SK-N-SH (cell line): ENCODE results near the gene TIMP2. TPM values are rescaled to one million over a fixed set of nuclear protein-coding genes. Genes with fewer than 3 reads are reported as not detected.
A peak's percentile ranks its signal among the peaks of the same experiment; 100 is the strongest.

ENCODE experiments used
- CTCF ChIA-PET: fragments of 300-600, 350-600 bp; formaldehyde crosslinking; extraction: SDS; loops from one replicate; lab custom pipeline; 2021; lab: Yijun Ruan, JAX
- POLR2A ChIA-PET: fragments of 350-600 bp; sonication (Branson Sonifier 250); formaldehyde crosslinking; extraction: SDS; loops from one replicate; lab custom pipeline; 2020; ENCODE audit warnings: antibody characterized with exemption, inconsistent platforms; lab: Yijun Ruan, JAX
- DNase-seq: peaks from one replicate; pipeline ENCODE4 v3.0.0; 2012
- H2AFZ ChIP-seq: fragments of 200-600 bp; sonication (generic); 2 replicates; pipeline ENCODE4 v1.8.1; 2016; ENCODE audit warnings: antibody characterized with exemption, mild to moderate bottlenecking, low read depth
- H3F3A ChIP-seq: fragments of 200-600 bp; sonication (generic); replicated peaks from 2 replicates; pipeline ENCODE3; 2016; ENCODE audit warnings: antibody characterized with exemption, mild to moderate bottlenecking; ENCODE audit not compliant: insufficient read depth
- H3K27ac ChIP-seq, 2 experiments: fragments of 200-500 bp in 1 of 2; fragments of 200-600 bp in 1 of 2; sonication (Bioruptor generic) in 1 of 2; sonication (generic), shearing (Covaris generic) in 1 of 2; 2 replicates each; pipeline versions ENCODE4 v1.5.1 to v1.6.1; 2014 to 2016; ENCODE audit warnings: low read depth in 2 of 2, inconsistent platforms in 1 of 2, low read length in 1 of 2, mild to moderate bottlenecking in 1 of 2, mixed read lengths in 1 of 2
- H3K27me3 ChIP-seq: fragments of 200-600 bp; sonication (generic), shearing (Covaris generic); 2 replicates; pipeline ENCODE4 v1.6.1; 2016; ENCODE audit warnings: mixed run types; ENCODE audit not compliant: insufficient read depth
- H3K36me3 ChIP-seq, 2 experiments: fragments of 200-500 bp in 1 of 2; fragments of 200-600 bp in 1 of 2; sonication (Bioruptor generic) in 1 of 2; sonication (generic) in 1 of 2; replicated peaks in 1 of 2; 2 replicates each; pipeline versions ENCODE3 to v1.5.1; 2014 to 2016; ENCODE audit warnings: low read length in 1 of 2, mild to moderate bottlenecking in 1 of 2; ENCODE audit not compliant: insufficient read depth in 2 of 2, control insufficient read depth in 1 of 2
- H3K4me1 ChIP-seq, 2 experiments: fragments of 200-500 bp in 1 of 2; fragments of 200-600 bp in 1 of 2; sonication (Bioruptor generic) in 1 of 2; sonication (generic), shearing (Covaris generic) in 1 of 2; 2 replicates each; pipeline versions ENCODE4 v1.5.1 to v1.6.1; 2014 to 2016; ENCODE audit warnings: low read depth in 1 of 2, low read length in 1 of 2, mixed run types in 1 of 2; ENCODE audit not compliant: insufficient read depth in 2 of 2, control insufficient read depth in 1 of 2
- H3K4me2 ChIP-seq: fragments of 200-600 bp; sonication (generic), shearing (Covaris generic); 2 replicates; pipeline ENCODE4 v1.6.1; 2017; ENCODE audit warnings: mixed run types
- H3K4me3 ChIP-seq, 2 experiments: fragments of 200-500 bp in 1 of 2; fragments of 200-600 bp in 1 of 2; sonication (Bioruptor generic) in 1 of 2; sonication (generic), shearing (Covaris generic) in 1 of 2; 2 replicates each; pipeline versions ENCODE4 v1.5.1 to v1.8.1; 2014 to 2016; ENCODE audit warnings: low read depth in 2 of 2, inconsistent platforms in 1 of 2, low read length in 1 of 2, mild to moderate bottlenecking in 1 of 2, mixed read lengths in 1 of 2, moderate library complexity in 1 of 2
- H3K79me2 ChIP-seq: fragments of 200-600 bp; sonication (generic); 2 replicates; pipeline ENCODE4 v1.8.1; 2017; ENCODE audit warnings: mild to moderate bottlenecking; ENCODE audit not compliant: insufficient read depth
- H3K9ac ChIP-seq: fragments of 200-600 bp; sonication (generic); 2 replicates; pipeline ENCODE4 v1.6.1; 2017; ENCODE audit warnings: mixed run types
- H3K9me2 ChIP-seq: fragments of 200-600 bp; sonication (generic); 2 replicates; pipeline ENCODE4 v1.6.1; 2017; ENCODE audit warnings: mixed run types
- H3K9me3 ChIP-seq: fragments of 200-600 bp; sonication (generic); 2 replicates; pipeline ENCODE4 v1.6.1; 2017; ENCODE audit warnings: mixed run types, mild to moderate bottlenecking, moderate library complexity
- H4K20me1 ChIP-seq: fragments of 200-600 bp; sonication (generic); 2 replicates; pipeline ENCODE4 v1.6.1; 2017; ENCODE audit warnings: mild to moderate bottlenecking, mixed run types; ENCODE audit not compliant: insufficient read depth
- ELF1 ChIP-seq: IDR thresholded peaks from 2 replicates; pipeline ENCODE4 v1.4.0; 2012
- FOSL2 ChIP-seq: IDR thresholded peaks from 2 replicates; pipeline ENCODE4 v1.4.0; 2012; ENCODE audit warnings: low read depth, mild to moderate bottlenecking, moderate library complexity, borderline replicate concordance
- FOXJ3 ChIP-seq: sonication (generic); formaldehyde crosslinking; IDR thresholded peaks from 2 replicates; pipeline ENCODE4 v1.5.1; 2020; ENCODE audit warnings: mild to moderate bottlenecking, missing genetic modification reagents
- GABPA ChIP-seq: IDR thresholded peaks from 2 replicates; pipeline ENCODE4 v1.4.0; 2012; ENCODE audit warnings: low read depth, mild to moderate bottlenecking
- JUND ChIP-seq: IDR thresholded peaks from 2 replicates; pipeline ENCODE4 v1.4.0; 2012
- MEF2A ChIP-seq: IDR thresholded peaks from 2 replicates; pipeline ENCODE4 v1.4.0; 2012; ENCODE audit warnings: low read depth, borderline replicate concordance
- NFIC ChIP-seq: IDR thresholded peaks from 2 replicates; pipeline ENCODE4 v1.4.0; 2012; ENCODE audit warnings: borderline replicate concordance
- POLR2AphosphoS5 ChIP-seq: IDR thresholded peaks from 2 replicates; pipeline ENCODE4 v1.6.1; 2012; ENCODE audit warnings: low read depth, low read length
- RAD21 ChIP-seq: IDR thresholded peaks from 2 replicates; pipeline ENCODE4 v1.6.1; 2012; ENCODE audit warnings: mild to moderate bottlenecking, low read length
- RXRA ChIP-seq: IDR thresholded peaks from 2 replicates; pipeline ENCODE4 v1.4.0; 2012; ENCODE audit warnings: low read depth, mild to moderate bottlenecking, borderline replicate concordance
- SIN3A ChIP-seq: IDR thresholded peaks from 2 replicates; pipeline ENCODE4 v1.6.1; 2012; ENCODE audit warnings: low read depth, mild to moderate bottlenecking, low read length, moderate library complexity, borderline replicate concordance
- TEAD4 ChIP-seq: IDR thresholded peaks from 2 replicates; pipeline ENCODE4 v1.4.0; 2012; ENCODE audit warnings: mild to moderate bottlenecking, borderline replicate concordance; ENCODE audit not compliant: insufficient read depth
- YY1 ChIP-seq: IDR thresholded peaks from 2 replicates; pipeline ENCODE4 v1.4.0; 2012; ENCODE audit warnings: low read depth, mild to moderate bottlenecking
- WGBS: methylation state at CpG from one replicate; pipeline ENCODE4 v1.1.6; 2017; ENCODE audit warnings: low lambda C conversion rate; 5-methylcytosine and 5-hydroxymethylcytosine counted together
- polyA plus RNA-seq, 3 experiments: library from polyadenylated mRNA; depleted of rRNA; stranded (reverse); fragments of >200 nt; gene quantifications; 2 replicates each; pipeline ENCODE4 v1.2.3, GENCODE V29; 2012
- TF ChIP-seq, protein P1 (sequence below): fragments of 200-600 bp; sonication (generic); IDR thresholded peaks from 2 replicates; pipeline ENCODE4 v1.6.1; 2017; ENCODE audit warnings: antibody characterized with exemption, mild to moderate bottlenecking, moderate library complexity
- TF ChIP-seq, protein P2 (sequence below): IDR thresholded peaks from 2 replicates; pipeline ENCODE4 v1.4.0; 2012; ENCODE audit warnings: low read depth, borderline replicate concordance
- TF ChIP-seq, protein P3 (sequence below): fragments of 150-350 bp; IDR thresholded peaks from 2 replicates; pipeline ENCODE4 v1.6.1; 2016; ENCODE audit warnings: mild to moderate bottlenecking, low read depth, low read length

TIMP2 gene
- polyA plus RNA-seq, 1 of the 3 experiments (the other 2 are of a cell fraction), result 441 TPM

DNA sequence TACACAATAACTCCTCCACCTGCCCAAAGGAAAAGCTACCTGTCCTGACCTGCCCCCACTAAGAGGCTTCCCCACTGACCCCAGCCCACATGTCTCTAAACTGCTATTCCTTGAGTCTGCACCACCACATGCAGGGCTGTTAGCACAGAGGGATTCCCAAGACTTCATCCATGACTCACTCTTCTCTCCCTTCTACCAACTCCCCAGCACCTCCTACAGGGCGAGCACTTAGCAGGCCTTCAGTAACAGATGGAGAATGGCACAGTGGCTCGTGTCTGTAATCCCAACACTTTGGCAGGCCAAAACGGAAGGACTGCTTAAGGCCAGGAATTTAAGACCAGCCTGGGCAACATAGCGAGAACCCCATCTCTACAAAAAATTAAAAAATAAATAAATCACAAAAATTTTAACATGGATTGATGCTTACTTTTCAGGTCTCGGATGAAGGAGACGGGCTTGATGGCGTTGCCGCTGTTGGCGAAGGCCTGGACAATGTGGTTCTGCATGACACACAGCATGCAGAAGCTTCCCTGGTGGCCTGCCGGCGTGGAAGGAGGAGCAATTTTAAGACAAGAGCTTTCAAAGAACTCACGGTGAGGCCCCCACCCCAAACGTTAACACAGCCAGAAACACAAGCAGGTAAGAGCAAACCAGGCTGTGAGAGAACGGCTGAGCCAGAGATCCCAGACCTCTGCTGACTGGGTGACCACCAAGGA is 96.6 kb downstream of the TIMP2 start:
- no peak overlapping the region for H3K4me3 ChIP-seq
- peaks cover 62 to 79% of the 10 kb centered on the region in 2 experiments for H3K36me3 ChIP-seq
- no peak for TF ChIP-seq MEF2A
- TF ChIP-seq SIN3A, result no peak
- no peak for TF ChIP-seq YY1
- no peak for TF ChIP-seq TEAD4
- TF ChIP-seq, protein P1, sequence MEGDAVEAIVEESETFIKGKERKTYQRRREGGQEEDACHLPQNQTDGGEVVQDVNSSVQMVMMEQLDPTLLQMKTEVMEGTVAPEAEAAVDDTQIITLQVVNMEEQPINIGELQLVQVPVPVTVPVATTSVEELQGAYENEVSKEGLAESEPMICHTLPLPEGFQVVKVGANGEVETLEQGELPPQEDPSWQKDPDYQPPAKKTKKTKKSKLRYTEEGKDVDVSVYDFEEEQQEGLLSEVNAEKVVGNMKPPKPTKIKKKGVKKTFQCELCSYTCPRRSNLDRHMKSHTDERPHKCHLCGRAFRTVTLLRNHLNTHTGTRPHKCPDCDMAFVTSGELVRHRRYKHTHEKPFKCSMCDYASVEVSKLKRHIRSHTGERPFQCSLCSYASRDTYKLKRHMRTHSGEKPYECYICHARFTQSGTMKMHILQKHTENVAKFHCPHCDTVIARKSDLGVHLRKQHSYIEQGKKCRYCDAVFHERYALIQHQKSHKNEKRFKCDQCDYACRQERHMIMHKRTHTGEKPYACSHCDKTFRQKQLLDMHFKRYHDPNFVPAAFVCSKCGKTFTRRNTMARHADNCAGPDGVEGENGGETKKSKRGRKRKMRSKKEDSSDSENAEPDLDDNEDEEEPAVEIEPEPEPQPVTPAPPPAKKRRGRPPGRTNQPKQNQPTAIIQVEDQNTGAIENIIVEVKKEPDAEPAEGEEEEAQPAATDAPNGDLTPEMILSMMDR, result peak; percentile 64
- peak; percentile 21; the same call in 1 of the 2 replicates for TF ChIP-seq RAD21
- TF ChIP-seq FOSL2, result peak; percentile 74; the same call in 1 of the 2 replicates
- peak; percentile 56; the same call in 1 of the 2 replicates for TF ChIP-seq JUND
- no peak overlapping the region for H2AFZ ChIP-seq
- no peaks in the 10 kb centered on the region for H3K9me2 ChIP-seq
- no peak overlapping the region for H3K9ac ChIP-seq
- ChIA-PET POLR2A (interaction anchor here (0.6 kb wide), 1 partner anchor 1481 kb away, joined by 3 read pairs; no protein-coding TSS in a partner anchor), CTCF (interaction anchor here (1.3 kb wide), 1 partner anchor 29 kb away, joined by 3 read pairs; no protein-coding TSS in a partner anchor)
- H3K27ac ChIP-seq, result no peak overlapping the region
- no peak overlapping the region for H3K4me2 ChIP-seq
- WGBS, result 95% methylated on average over 14 of the region's 14 CpGs
- peaks cover 81% of the 10 kb centered on the region for H3K79me2 ChIP-seq
- H3K27me3 ChIP-seq, result no peaks in the 10 kb centered on the region
- peaks cover 38% of the 10 kb centered on the region for H4K20me1 ChIP-seq
- H3K4me1 ChIP-seq, result no peaks in the 10 kb centered on the region
- H3F3A ChIP-seq, result peaks cover 16% of the 10 kb centered on the region
- peak; percentile 42 for DNase-seq
- H3K9me3 ChIP-seq, result no peaks in the 10 kb centered on the region

DNA sequence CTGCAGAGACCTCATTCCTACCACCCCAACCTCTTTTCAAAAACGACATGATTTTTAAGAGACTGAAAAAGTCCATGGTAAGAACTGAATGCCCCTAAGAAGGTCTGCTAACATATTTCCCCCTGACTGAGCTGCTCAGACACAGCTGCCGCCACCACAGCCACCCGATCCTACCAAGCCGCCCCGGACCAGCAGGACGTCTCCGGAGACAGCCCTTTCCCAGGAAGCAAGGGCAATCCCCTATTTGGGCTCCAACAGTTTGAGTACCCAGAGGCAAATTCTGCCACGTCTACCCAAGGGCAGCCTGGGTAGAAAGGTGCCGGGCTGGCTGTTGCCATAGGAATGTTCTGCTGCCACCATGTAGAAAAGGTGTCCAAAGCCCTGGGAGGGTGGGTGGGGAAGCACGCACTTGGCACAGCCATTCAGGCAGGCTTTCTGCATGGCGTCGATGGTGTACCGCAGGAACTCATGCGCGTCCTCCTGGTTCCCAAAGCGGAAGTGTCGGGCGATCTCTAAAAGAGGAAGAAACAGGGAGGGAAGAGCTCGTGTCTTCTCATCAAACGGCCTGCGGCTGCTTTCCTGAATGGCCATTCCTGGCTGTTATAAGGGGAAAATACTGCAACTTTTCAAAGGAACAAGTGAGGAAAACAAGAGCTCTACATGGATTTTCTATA is 98.2 kb downstream of the TIMP2 start:
- H3K4me3 ChIP-seq, result no peak overlapping the region
- H3K79me2 ChIP-seq, result peaks cover 67% of the 10 kb centered on the region
- H3K4me1 ChIP-seq, result peaks cover 10 to 13% of the 10 kb centered on the region in 2 experiments; a peak in 3 of 4 replicates
- no peak for DNase-seq
- 94% methylated on average over 21 of the region's 21 CpGs for WGBS
- TF ChIP-seq GABPA (no peak), POLR2AphosphoS5 (no peak), FOXJ3 (CRISPR knock-in tag) (no peak), RXRA (no peak), FOSL2 (no peak), NFIC (no peak), SIN3A (no peak), RAD21 (no peak), ELF1 (no peak)
- TF ChIP-seq, protein P1, result no peak
- TF ChIP-seq, protein P2, sequence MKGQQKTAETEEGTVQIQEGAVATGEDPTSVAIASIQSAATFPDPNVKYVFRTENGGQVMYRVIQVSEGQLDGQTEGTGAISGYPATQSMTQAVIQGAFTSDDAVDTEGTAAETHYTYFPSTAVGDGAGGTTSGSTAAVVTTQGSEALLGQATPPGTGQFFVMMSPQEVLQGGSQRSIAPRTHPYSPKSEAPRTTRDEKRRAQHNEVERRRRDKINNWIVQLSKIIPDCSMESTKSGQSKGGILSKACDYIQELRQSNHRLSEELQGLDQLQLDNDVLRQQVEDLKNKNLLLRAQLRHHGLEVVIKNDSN, result no peak
- TF ChIP-seq, protein P3, sequence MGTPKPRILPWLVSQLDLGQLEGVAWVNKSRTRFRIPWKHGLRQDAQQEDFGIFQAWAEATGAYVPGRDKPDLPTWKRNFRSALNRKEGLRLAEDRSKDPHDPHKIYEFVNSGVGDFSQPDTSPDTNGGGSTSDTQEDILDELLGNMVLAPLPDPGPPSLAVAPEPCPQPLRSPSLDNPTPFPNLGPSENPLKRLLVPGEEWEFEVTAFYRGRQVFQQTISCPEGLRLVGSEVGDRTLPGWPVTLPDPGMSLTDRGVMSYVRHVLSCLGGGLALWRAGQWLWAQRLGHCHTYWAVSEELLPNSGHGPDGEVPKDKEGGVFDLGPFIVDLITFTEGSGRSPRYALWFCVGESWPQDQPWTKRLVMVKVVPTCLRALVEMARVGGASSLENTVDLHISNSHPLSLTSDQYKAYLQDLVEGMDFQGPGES, result no peak
- no peak overlapping the region for H3K9ac ChIP-seq
- no peak overlapping the region for H3K27ac ChIP-seq
- no peaks in the 10 kb centered on the region for H3K9me2 ChIP-seq
- H4K20me1 ChIP-seq, result peaks cover 40% of the 10 kb centered on the region
- H3F3A ChIP-seq, result peaks cover 20% of the 10 kb centered on the region
- ChIA-PET CTCF (interaction anchor here (0.6 to 1.7 kb wide), 3 partner anchors 27 to 166 kb away, joined by 3 to 5 read pairs (median 4); no protein-coding TSS in a partner anchor), POLR2A (no interaction called here)
- H3K9me3 ChIP-seq, result no peaks in the 10 kb centered on the region
- H3K27me3 ChIP-seq, result no peaks in the 10 kb centered on the region
- no peak overlapping the region for H2AFZ ChIP-seq
- H3K36me3 ChIP-seq, result peaks cover 49 to 68% of the 10 kb centered on the region in 2 experiments
- no peak overlapping the region for H3K4me2 ChIP-seq
